Lung microvascular endothelial cell (primary cell): Measurements from ENCODE around the gene NADSYN1. TPM values are rescaled to one million over a fixed set of nuclear protein-coding genes. Genes with fewer than 3 reads are reported as not detected.
A peak's percentile ranks its signal among the peaks of the same experiment; 100 is the strongest.

Experiments used
- DNase-seq, 2 donors: peaks; one replicate each; pipeline versions ENCODE4 v3.0.0 to v3.0.0-alpha.2; 2010; ENCODE audit warnings: low read depth in 2 of 2
- total RNA-seq: library from RNA; depleted of rRNA; stranded (reverse); fragments of >200 nt; gene quantifications from 2 replicates; pipeline ENCODE4 v1.2.1, GENCODE V29; 2014

NADSYN1 gene
- total RNA-seq, 1 donor from 2014 or later = 67.9 TPM

GRCh38 chr11:71433648-71434450, 19.2 kb upstream of the NADSYN1 start:
- DNase-seq = peak in 1 of 2 donors; percentile 36

GRCh38 chr11:71434576-71435130, 18.4 kb upstream of the NADSYN1 start:
- DNase-seq = no peak

- DNase-seq = no peak
Measured at GRCh38 chr11:71435278-71435951, 17.6 kb upstream of the NADSYN1 start.

DNA sequence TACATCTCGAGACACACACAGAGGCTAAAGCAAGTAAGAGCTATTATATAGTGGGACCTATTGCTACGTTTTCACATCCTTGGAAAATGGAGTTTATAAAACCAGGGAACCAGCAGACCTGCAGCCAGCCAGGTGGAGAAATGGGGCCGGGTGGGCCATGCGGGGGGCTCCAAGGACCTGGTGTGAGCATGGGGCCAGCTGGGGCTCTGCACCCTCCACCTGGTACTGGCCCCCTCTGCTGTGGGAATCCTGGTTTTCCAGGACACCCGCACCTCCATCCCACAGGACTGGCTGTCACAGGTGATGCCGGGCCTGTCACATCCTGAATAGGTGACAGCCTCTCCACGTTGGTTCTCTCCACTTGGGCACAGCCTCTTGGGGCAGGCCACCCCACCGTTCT, 16.1 kb upstream of the NADSYN1 start:
- no peak for DNase-seq

GRCh38 chr11:71437399-71437798, 15.6 kb upstream of the NADSYN1 start:
- no peak for DNase-seq

DNA sequence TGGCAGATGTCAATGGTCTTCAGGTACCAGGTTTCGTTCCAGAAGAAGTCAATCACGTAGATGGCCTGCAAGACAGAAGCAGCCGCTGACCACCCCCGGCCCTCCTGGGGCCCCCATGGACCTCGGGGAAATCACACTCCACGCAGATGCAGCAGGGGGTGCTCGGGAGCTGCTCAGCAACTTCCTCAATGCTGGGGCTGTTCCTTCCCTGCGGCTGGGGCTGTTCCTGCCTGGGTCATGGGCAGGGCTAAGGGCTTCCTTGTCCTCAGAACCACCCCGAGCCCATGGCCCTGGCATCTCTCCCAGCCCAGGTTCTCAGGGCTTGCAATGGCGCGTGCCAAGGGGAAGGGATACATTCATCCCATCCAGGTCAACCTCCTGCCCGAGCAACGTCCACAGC, 15.1 kb upstream of the NADSYN1 start:
- no peak for DNase-seq

DNA sequence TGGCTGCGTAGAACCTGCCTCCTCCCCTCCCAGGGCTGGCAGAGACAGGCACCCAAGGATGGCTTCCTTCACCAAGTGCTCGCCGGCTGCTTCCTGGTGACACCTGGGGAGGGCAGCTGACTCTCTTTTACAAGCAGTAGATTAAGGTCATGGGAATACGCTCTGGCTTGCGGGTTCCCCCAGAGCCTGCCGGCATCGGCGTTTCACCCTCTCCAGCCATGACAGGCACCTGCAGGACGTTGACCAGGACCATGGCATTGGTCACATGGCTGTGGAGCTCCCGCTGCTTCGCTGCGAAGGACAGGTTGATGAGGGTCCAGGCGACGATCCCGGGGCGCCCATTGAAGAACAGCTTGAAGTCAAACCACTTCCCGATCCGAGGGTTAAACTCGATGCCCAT, 14.4 kb upstream of the NADSYN1 start:
- no peak for DNase-seq

- no peak for DNase-seq
Measured at GRCh38 chr11:71440021-71440755, 12.8 kb upstream of the NADSYN1 start.

DNA sequence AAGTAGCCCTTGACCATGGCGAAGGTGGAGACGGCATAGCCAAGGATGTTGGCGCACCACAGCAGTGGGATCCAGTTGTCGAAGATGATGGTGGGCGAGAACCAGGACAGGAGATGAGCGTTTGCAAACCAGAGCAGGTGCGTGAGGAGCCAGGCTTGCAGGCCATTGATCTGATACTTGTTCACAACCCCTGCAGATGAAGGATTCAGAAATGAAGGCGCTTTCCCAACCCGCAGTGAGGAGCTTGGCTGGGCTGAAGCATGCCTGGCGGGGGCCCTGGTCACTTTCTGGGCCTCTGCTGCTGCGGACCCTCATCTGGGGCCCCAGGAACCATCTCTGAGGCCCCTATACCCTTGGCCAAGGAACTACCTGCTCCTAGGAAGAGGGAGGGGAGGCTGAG, 11.8 kb upstream of the NADSYN1 start:
- no peak for DNase-seq

GRCh38 chr11:71442123-71442522, 10.9 kb upstream of the NADSYN1 start:
- no peak for DNase-seq

GRCh38 chr11:71442880-71443279, 10.1 kb upstream of the NADSYN1 start:
- no peak for DNase-seq

GRCh38 chr11:71443736-71444445, 9.1 kb upstream of the NADSYN1 start:
- DNase-seq = no peak

GRCh38 chr11:71444811-71445210, 8.2 kb upstream of the NADSYN1 start:
- DNase-seq = no peak

- DNase-seq = no peak
Measured at GRCh38 chr11:71446150-71446549, 6.9 kb upstream of the NADSYN1 start.

DNA sequence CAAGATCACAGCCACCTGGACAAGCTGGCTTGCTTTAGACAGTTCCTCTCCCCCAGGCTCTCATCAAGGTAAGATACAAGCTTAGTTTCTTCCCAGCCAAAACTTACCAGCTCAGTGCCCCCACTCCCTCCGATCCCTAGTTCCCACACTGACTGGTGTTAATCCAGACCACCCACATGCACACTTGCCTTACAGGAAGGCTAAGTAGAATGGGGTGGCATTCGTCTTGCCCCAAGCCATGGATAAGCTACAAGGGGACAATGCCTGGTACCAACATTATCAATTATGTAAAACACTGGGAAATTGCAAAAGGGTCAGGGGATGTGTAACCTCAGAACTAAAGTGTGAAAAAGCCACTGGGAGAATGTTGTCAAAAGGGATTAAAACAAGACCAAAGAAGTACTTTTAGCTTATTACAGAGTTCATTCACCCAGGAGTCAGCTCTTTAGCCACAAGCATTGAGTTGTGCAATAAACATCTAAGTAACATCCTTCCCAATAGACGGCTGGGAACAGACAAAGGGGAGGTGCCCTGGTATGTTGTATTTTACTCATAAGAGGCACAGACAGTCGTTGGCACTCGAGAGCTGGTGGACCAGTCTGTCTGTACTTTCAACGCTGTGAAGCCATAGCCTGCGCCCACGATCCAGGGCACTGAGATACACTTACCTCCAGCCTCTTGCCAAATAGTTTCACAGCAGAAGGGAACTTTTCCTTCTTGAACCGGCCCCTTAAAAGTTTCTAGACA, 5.9 kb upstream of the NADSYN1 start:
- DNase-seq = peak; percentile 11 to 23

DNA sequence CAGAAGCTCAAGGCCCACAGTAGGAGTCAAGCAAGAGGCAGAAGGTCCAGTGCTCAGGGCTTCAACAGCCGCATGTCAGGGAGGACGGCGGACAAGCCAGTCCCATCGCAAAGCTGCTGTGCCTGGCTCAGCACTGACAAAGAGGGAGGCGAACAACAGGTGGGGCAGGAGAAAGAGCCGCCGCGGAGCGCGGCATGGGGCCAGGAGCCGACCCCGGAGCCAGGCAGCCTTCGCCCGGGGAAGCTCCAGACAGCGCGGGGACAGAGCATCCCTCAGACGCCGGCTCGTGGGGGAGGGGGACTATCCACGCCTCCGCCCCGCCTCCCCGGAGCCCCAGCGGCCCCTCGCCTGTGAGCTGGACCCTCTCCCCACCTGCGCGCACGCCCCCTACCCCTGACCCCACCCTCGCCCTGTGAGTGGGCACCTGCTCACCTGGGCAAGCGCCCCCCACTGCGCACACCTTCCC, 5.2 kb upstream of the NADSYN1 start:
- DNase-seq = peak in 1 of 2 donors; percentile 17

DNA sequence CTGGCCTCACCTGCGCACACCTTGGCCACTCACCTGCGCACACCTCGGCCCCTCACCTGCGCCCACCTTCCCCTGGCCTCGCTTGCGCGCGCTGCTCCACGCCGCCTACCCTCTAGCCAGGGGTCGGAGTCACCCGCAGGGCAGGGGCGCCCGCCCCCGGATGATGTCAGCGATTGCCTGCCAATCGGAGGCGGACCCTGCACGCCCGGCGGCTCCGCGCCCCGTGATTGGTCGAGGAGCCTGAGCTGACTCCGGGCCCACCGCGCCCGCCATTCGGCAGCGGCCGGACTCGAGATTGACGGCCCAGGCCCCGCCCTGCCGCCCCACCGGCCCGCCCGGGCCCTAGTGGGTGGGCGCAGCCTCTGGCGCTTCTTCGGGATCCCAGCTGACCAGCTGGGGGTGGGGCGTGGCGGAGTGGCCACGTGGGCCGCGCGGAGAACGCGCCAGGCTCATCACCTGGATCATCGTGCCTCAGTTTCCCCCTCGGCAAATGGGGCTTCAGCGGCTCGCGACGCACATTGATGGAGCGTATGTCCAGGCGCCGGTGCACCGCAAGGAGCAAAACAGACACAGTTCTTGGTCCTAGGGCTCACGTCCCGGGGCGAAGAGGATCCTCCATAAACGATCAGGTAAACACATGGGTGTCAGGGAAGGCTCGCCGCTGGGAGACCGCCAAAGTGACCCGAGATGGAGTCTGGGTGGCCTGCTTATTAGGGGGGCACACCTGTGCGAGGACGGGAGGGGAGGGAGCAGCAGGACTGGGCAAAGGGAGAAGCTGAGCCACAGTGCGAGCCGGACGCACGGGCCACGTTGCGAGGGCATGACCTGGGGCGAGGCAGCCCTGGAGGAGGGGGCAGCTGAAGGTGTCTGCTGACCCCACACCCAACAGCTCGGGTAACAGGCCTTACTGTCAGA, 4.5 kb upstream of the NADSYN1 start, which contains the start of gene DHCR7:
TSS of gene DHCR7 (minus strand) at position 137 of the 915 bp plus-strand sequence. CDS start 3,441 bp downstream, outside the sequence.
- DNase-seq = peak; percentile 96 to 97

DNA sequence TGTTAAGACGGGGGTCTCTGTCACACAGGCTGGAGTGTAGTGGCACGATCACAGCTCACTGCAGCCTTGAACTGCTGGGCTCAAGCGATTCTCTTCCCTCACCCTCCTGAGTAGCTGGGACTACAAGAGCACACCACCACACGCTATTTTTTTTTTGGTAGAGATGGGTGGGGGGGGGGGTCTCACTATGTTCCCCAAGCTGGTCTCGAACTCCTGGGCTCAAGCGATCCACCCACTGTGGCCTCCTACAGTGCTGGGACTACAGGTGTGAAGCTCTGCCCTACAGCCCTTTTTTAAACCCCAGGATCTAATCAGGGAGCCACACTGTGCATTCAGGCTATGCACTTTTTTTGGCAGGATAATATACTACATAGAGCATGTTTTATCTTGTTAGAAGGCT, 3.4 kb upstream of the NADSYN1 start:
- DNase-seq = no peak

DNA sequence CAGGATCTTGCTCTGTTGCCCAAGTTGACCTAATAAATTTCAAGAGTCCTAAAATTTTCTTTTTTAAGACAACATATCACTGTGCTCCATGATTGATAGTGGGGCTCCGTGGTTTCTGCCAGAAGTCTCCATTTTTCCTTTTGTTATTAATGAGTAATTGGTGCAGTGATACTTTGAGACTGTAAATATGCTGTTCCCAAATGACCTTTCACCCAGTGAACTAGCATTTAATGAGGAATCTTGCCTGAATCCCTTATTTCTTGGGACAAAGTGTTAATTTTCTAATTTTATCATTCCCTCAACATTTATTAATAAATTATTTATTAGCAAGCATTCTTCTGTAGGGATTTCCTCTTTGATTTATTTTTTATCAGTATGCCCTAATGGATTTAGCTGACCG, 2.5 kb upstream of the NADSYN1 start:
- no peak for DNase-seq
